HG02588 (cell line): ENCODE measurements around the gene ANKAR.
"Not testable (repeated sequence)": the region's sequence is repeated elsewhere in the genome, so short reads cannot be mapped to it uniquely, and the experiment has no call there.

Experiments used
- ATAC-seq: cut with Tn5 transposase; IDR thresholded peaks from one replicate; pipeline ENCODE4 v1.9.1; 2021; ENCODE audit warnings: mild to moderate bottlenecking, moderate library complexity; ENCODE audit not compliant: unreplicated experiment

Gene ANKAR

GRCh38 chr2:189700681-189701080, 26.2 kb downstream of the ANKAR start:
- no peak for ATAC-seq

GRCh38 chr2:189702071-189702470, 27.6 kb downstream of the ANKAR start:
- no peak for ATAC-seq

DNA sequence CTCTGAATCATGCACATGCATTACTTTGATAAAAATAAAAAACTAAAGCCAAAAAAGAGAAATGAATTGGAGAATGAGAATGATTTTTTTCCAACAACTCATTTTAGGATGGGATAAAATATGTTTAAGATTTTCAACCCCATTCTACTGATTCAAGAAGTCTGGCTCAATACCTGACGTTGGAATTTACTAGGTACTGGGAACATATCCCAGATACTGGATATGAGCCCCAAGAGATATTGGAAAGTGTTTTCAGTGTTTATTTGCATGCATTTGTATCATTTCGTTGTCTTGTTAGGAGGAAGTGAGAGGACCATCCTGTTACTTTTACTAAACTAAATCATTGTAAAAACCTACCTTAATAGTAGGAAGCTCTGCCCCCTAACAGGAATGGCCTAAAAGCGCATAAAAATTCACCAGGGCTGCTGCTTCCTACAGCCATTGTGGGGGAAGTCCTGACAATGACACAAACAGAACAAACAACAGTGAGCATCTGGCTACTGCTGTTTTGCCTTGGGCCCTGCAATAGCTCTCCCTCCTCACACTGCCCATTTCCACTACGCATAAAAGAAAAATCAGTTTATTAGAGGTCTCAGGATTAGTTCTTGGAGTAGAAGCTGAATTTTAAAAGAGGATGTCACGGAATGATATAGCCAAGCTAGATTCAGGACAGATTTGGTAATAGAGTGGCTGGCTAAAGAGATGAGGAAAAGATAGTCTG, 35.2 kb downstream of the ANKAR start:
- no peak for ATAC-seq

GRCh38 chr2:189717593-189717992, 43.1 kb downstream of the ANKAR start:
- not testable (repeated sequence) for ATAC-seq

DNA sequence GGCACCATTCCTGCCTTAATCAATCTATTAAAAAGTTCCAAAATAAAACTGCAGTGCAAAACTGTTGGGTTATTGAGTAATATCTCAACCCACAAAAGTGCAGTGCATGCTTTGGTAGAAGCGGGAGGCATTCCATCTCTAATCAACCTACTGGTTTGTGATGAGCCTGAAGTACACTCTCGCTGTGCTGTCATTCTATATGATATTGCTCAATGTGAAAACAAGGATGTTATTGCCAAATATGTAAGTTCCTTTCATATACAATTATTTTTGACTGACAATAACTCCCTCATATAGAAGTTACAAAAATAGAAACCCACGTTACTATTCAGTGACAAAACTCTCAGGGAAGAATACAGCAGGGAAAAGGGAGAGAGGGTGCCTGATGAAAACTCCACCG, 45.1 kb downstream of the ANKAR start:
- no peak for ATAC-seq

GRCh38 chr2:189723192-189723591, 48.7 kb downstream of the ANKAR start:
- no peak for ATAC-seq
